Activated gamma-delta T cell treated with Interleukin-2 at 50 U/mL for 16 hours (primary cell): ENCODE measurements around the gene KCNH8.

Source experiments
- DNase-seq: peaks from one replicate; pipeline ENCODE4 v3.0.0-alpha.2; 2020

The KCNH8 gene

GRCh38 chr3:19506171-19506570, 357.9 kb downstream of the KCNH8 start:
- no peak for DNase-seq

GRCh38 chr3:19522305-19522704, 374.0 kb downstream of the KCNH8 start:
- no peak for DNase-seq

GRCh38 chr3:19526071-19526470, 377.8 kb downstream of the KCNH8 start:
- DNase-seq = no peak

- DNase-seq = no peak
Observed at GRCh38 chr3:19527746-19528145, 379.4 kb downstream of the KCNH8 start.

DNA sequence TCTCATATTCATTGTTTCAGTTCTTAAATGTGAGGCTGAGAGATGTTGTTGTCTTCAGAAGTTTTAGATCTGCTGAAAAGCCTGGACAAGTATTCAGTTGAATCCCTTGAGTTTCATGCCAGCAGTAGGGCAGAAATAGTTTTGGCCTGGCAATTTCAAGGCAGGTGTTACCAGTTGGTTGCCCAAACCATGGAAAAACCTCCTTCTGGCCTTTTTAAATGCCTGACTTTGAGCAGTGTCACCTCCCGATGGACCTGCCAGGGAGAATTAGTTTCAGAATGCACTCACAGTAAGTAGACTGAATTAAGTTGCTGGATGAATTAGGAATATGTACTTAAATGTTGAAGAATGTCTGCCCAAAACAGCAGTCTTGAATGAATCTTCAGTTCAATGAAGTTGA, 383.1 kb downstream of the KCNH8 start:
- DNase-seq = no peak

DNA sequence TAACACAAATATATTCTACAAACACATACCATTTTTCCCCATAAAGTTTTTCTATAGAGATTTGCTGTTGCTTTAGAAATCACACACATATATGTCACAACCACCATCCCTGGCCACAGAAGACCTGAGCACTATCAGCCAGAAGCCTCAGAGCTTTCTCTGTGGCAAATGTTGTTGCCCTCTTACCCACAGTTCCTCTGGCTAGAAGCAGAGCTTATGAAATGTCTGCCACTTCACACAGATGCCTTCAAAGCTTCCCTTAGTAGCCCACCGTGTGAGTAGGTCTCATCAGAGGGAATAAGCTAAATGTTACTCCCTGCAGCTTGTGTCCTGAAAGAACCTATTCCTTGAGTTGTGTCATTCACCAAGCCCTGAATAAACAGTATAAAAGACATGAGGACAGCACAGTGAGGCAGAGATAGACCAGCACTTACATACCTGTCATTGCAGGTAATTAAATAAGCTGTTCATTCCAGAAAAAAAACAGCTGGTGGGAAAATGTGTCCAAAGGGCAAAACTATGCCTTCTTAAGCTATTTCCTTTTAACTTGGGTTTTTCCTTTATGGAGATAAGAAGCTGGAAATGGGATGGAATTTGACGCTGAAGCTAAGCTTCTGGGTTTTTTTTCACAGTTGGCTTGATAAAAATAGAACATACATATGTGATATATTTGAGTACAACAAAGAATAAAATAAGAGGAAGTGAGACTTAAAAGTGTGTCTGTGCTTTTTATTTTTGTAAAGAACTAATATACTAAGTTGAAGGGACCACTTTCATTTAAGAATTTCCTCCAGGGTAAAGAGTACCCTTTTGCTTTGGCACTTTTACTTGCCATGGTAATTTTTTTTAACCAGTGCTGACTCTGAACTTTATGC, 391.4 kb downstream of the KCNH8 start:
- no peak for DNase-seq

DNA sequence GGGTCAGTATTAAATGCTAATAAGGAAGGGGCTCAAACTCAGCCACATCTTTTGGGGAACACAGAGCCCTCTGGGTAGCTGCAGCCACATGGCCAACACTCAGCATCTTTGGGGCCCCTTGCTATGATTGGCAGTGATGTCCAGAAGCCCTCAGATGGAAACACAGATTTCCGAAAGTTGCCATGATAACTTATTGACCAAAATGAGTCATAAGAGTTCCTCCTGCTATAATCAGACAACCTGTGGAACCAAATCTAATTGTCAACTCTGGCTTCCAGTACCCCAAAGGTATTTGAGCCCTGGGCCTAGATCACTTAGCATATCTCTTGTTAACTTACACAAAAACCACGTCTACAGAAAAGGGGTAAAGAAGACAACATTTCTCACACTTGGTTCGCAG, 392.2 kb downstream of the KCNH8 start:
- DNase-seq = no peak

DNA sequence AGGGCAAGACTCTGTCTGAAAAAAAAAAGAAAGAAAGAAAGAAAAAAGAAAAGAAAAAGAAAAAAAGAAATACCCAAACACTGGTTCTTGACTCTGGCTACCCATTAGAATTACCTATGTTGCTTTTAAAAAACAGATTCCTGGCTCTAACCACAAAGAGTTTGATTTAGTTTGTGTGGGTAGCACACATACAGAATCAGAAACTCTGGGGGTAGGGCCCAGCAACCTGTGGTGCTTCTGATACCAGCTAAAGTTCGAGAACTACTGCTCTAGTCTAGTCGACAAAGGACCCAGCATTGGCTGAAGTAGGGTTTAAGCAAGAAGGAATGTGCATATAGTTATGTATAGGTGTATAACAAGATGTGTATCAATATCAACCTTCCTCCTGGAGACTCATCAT, 393.0 kb downstream of the KCNH8 start:
- DNase-seq = no peak

DNA sequence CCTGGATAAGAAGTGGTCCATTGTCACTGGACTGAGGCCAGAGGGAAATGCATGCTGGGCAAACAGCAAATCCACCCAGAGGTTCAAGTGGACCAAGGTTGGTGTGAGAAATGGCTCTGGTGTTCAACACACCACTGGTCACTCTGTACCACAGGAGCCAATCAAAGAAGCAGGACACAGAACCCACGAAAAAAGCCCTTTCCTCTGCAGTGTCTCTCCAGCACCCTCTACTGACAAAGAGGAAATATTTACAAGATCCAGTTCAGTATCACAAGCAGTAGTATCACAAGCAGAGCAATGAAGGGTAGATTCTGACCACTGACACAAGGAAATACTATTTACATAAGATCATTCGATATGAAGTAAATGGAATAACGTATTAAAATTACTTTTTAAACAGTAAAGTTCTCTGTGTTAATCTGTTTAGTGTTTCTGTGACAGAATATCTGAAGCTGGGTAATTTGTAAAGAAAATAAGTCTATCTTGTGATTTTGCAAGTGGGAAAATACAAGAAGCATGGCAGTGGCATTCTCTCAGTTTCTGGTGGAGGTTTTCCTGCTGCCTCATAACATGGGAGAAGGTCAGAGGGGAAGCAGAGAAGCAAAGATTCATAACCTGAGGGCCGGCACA, 395.0 kb downstream of the KCNH8 start:
- no peak for DNase-seq

DNA sequence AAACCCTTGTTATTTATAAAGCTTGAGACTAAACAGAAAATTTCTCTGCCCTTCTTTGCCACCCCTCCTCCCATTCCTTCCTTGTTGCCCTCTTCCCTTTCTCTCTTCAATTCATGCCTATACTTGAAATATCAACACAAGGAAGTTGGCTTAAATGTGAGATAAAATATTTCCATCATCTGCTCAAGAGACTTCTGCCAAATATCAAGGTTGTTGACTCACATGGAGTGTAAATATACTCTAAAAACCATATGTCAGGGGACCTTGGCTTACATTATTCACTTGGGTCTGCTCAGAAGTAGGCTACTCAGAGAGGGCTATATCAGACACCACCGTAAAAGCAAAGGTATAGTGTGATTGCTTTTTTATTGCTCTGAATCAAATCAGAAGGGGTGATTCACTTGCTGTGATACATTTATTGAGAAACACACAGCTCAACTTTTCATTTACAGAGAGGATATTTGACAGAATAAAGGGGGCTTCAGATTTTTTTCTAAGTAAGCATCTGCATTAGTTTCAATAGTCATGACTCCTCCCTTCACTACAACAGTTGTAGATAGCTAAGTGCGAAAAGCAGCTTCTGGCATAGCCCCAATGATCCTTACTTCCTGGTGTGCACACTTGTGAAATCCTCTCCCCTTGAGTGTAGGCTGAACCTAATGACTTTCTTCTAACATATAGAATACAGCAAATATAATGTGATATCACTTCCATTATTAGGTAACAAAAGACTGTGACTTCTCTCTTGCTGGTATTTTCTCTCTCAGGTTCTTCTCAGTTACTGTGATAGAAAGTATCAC, 399.6 kb downstream of the KCNH8 start:
- no peak for DNase-seq

DNA sequence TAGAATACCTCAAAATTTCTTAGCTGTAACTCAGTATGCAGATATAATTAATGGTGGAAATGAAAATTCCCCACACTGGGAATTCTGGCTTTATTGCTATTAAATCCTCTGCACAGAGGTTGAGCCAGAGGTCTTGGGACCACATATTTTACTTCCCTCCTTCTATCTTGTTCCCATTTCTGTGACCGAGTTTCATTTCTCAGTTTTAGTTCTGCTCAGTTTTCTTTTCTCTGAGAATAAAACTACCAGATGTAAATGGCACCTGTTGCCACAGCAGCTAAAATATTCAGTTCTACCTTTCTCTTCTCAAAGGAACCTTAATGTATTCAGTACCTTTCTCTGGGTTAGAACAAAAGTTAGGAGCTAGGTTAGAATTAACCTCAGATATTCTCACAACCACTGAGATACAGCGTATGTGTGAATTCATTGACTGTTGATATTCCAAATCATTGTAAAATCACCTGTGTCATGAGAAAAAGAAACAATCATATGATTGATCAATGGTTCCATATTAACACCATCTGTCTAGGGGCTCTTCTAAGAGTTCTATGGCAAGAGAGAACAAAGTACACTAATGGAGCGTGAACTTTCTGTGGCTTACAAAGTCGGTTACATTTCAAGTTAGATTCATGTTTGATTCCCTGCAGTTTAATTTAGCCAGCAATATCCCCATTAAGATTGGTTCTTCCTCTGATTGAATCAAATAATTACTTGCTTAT, 411.6 kb downstream of the KCNH8 start:
- DNase-seq = no peak

- no peak for DNase-seq
Observed at GRCh38 chr3:19573644-19574043, 425.3 kb downstream of the KCNH8 start.

- no peak for DNase-seq
Observed at GRCh38 chr3:19574268-19574667, 426.0 kb downstream of the KCNH8 start.

DNA sequence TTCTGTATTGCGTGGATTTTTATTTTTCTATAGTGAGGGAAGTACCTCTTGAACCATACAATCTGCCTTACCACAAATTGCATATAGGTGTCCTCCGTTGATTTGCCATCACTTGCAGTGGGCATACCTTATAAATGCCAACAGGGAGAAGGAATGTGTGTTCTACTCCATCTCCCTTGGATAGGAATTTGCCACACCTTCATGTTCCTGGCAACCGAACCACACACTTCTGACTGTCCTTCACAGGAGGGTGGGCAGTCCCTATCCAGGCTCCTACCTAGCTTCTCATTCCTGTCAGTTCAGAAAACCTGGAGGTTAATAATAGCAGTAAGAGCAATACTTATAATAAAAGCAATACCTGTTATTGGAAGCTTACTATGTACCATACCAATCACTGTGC, 428.0 kb downstream of the KCNH8 start:
- no peak for DNase-seq
